Heart left ventricle (tissue), 13 donors: ENCODE data around the gene GALNT13.

Source experiments
- POLR2A ChIP-seq, 2 donors: fragments of 450-650 bp; IDR thresholded peaks; one replicate each; pipeline ENCODE4 v1.6.1; 2017; ENCODE audit warnings: antibody characterized with exemption in 2 of 2, mild to moderate bottlenecking in 2 of 2, moderate library complexity in 2 of 2
- TF ChIP-seq, protein P1 (sequence below), 12 donors: fragments of 200-600 bp; sonication (generic) in 4 of 12; IDR thresholded peaks; one replicate each; pipeline versions ENCODE4 v1.5.0 to v1.8.0; 2018 to 2022; ENCODE audit warnings: antibody characterized with exemption in 12 of 12, mild to moderate bottlenecking in 5 of 12
- donor health status: ischemic (EF 13 %, LVEDD 7.1; RV severe dilation, severe dysfunction).
- donor health status: DM: no; HTN: yes; CAD: no.
- donor health status: DM: no; HTN: no; CAD: no.
- donor health status: ischemic (EF 25% LVEDD 6.9; RV normal size, moderate dysfunction).
- donor health status: ischemic (EF 25% LVEDD 5.7; RV mildly dilated, moderate dysfunction).
- donor health status: ischemic (EF 35%, LVEDD 5.7; RV mildly dilated, moderate dysfunction).
- donor health status: nonischemic (EF 11% LVEDD 7.7; RV severe dilation, severe dysfunction).
- donor health status: DM: yes; HTN: yes; CAD: no.
- donor health status: PGD.
- donor health status: ischemic (EF 29% LVEDD 5.4; RV normal size, mild dysfunction).
- donor health status: nonischemic (EF 23%, LVEDD 6.1; RV moderate dilation, normal function).

- no peak for TF ChIP-seq POLR2A (IDR thresholded peaks at IDR 0.05)
- TF ChIP-seq, protein P1, sequence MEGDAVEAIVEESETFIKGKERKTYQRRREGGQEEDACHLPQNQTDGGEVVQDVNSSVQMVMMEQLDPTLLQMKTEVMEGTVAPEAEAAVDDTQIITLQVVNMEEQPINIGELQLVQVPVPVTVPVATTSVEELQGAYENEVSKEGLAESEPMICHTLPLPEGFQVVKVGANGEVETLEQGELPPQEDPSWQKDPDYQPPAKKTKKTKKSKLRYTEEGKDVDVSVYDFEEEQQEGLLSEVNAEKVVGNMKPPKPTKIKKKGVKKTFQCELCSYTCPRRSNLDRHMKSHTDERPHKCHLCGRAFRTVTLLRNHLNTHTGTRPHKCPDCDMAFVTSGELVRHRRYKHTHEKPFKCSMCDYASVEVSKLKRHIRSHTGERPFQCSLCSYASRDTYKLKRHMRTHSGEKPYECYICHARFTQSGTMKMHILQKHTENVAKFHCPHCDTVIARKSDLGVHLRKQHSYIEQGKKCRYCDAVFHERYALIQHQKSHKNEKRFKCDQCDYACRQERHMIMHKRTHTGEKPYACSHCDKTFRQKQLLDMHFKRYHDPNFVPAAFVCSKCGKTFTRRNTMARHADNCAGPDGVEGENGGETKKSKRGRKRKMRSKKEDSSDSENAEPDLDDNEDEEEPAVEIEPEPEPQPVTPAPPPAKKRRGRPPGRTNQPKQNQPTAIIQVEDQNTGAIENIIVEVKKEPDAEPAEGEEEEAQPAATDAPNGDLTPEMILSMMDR (IDR thresholded peaks at IDR 0.05) = no peak
These were observed 372.0 kb downstream of the GALNT13 start for GRCh38 chr2:154243685-154244084.
